ENCODE data around the gene KANSL1. TPM values are rescaled to one million over a fixed set of nuclear protein-coding genes. Genes with fewer than 3 reads are reported as not detected.

The KANSL1 gene
- polyA plus RNA-seq, 1 donor from 2014 or later = 65.0 TPM

- Histone ChIP-seq H3K79me2 (replicated peaks; ENCODE audit: insufficient read depth, low read length) (peaks cover 5% of the 10 kb centered on the region), H4K20me1 (ENCODE audit: insufficient read depth) (peaks cover 5% of the 10 kb centered on the region), H3K9me2 (ENCODE audit: insufficient read depth, low read length) (no peaks in the 10 kb centered on the region), H3K36me3 (ENCODE audit: insufficient read depth, low read length) (peaks cover 9% of the 10 kb centered on the region), H3K27ac (ENCODE audit: low read length) (no peak overlapping the region), H3K4me2 (ENCODE audit: low read length) (no peak overlapping the region), H3K27me3 (ENCODE audit: insufficient read depth, low read depth, low read length) (no peaks in the 10 kb centered on the region), H3K9me3 (ENCODE audit: low read length) (no peaks in the 10 kb centered on the region), H2AFZ (ENCODE audit: low read depth, low read length) (no peak overlapping the region), H3K9ac (ENCODE audit: low read length) (no peak overlapping the region), H3F3A (ENCODE audit: insufficient read depth, low read length, poor library complexity, severe bottlenecking) (no peaks in the 10 kb centered on the region), H3K4me3 (ENCODE audit: low read length) (no peak overlapping the region)
- TF ChIP-seq MXI1 (conservative IDR thresholded peaks at IDR 0.05; ENCODE audit: poor library complexity, severe bottlenecking) = no peak
- TF ChIP-seq EZH2 (IDR thresholded peaks at IDR 0.05; ENCODE audit: borderline replicate concordance, insufficient read depth, low read length, poor library complexity, severe bottlenecking) = no peak
- TF ChIP-seq REST (IDR thresholded peaks at IDR 0.05; ENCODE audit: borderline replicate concordance) = no peak
- no peak for TF ChIP-seq SMC3 (conservative IDR thresholded peaks at IDR 0.05; ENCODE audit: poor library complexity)
- TF ChIP-seq CTCF (IDR thresholded peaks at IDR 0.05; ENCODE audit: poor library complexity, severe bottlenecking) = no peak
- TF ChIP-seq EP300 (conservative IDR thresholded peaks at IDR 0.05; ENCODE audit: poor library complexity, severe bottlenecking) = no peak
- no peak for TF ChIP-seq POLR2AphosphoS5 (IDR thresholded peaks at IDR 0.05)
- no peak for TF ChIP-seq RAD21 (conservative IDR thresholded peaks at IDR 0.05)
- TF ChIP-seq TAF1 (IDR thresholded peaks at IDR 0.05; ENCODE audit: low read depth) = no peak
Measured at GRCh38 chr17:46042246-46042645, 151.0 kb downstream of the KANSL1 start.

- Histone ChIP-seq H3K36me3 (ENCODE audit: insufficient read depth, low read length) (peaks cover 3% of the 10 kb centered on the region), H4K20me1 (ENCODE audit: insufficient read depth) (peaks cover 2% of the 10 kb centered on the region), H3K4me3 (ENCODE audit: low read length) (no peak overlapping the region), H3K9me3 (ENCODE audit: low read length) (no peaks in the 10 kb centered on the region), H3K27me3 (ENCODE audit: insufficient read depth, low read depth, low read length) (no peaks in the 10 kb centered on the region), H2AFZ (ENCODE audit: low read depth, low read length) (no peak overlapping the region), H3F3A (ENCODE audit: insufficient read depth, low read length, poor library complexity, severe bottlenecking) (no peaks in the 10 kb centered on the region), H3K4me2 (ENCODE audit: low read length) (no peak overlapping the region), H3K9ac (ENCODE audit: low read length) (no peak overlapping the region), H3K79me2 (replicated peaks; ENCODE audit: insufficient read depth, low read length) (peaks cover 5% of the 10 kb centered on the region), H3K27ac (ENCODE audit: low read length) (no peak overlapping the region), H3K9me2 (ENCODE audit: insufficient read depth, low read length) (no peaks in the 10 kb centered on the region)
- TF ChIP-seq EZH2 (IDR thresholded peaks at IDR 0.05; ENCODE audit: borderline replicate concordance, insufficient read depth, low read length, poor library complexity, severe bottlenecking) (no peak), MXI1 (conservative IDR thresholded peaks at IDR 0.05; ENCODE audit: poor library complexity, severe bottlenecking) (no peak), EP300 (conservative IDR thresholded peaks at IDR 0.05; ENCODE audit: poor library complexity, severe bottlenecking) (no peak), TAF1 (IDR thresholded peaks at IDR 0.05; ENCODE audit: low read depth) (no peak), SMC3 (conservative IDR thresholded peaks at IDR 0.05; ENCODE audit: poor library complexity) (no peak)
Measured at GRCh38 chr17:46039592-46040186, 153.5 kb downstream of the KANSL1 start.
